Kidney (tissue), 14 donors: ENCODE results near the gene GINS2. TPM values are rescaled to one million over a fixed set of nuclear protein-coding genes. Genes with fewer than 3 reads are reported as not detected.
A peak's percentile ranks its signal among the peaks of the same experiment; 100 is the strongest.

Experiments used
- DNase-seq, 5 donors: peaks; one replicate each; pipeline ENCODE4 v3.0.0-alpha.2; 2013 to 2020
- FAIRE-seq: peaks from 2 replicates; lab custom pipeline; 2012; peaks lifted over from hg19 to GRCh38; lab: Jason Lieb, UNC
- H3K27ac ChIP-seq, 2 donors: one replicate each; pipeline ENCODE4 v1.7.0; 2013; ENCODE audit warnings: low read depth in 2 of 2, low read length in 2 of 2, inconsistent platforms in 1 of 2
- H3K27me3 ChIP-seq: one replicate; pipeline ENCODE4 v1.7.1; 2013; ENCODE audit warnings: low read length, inconsistent platforms; ENCODE audit not compliant: control insufficient read depth, insufficient read depth
- H3K36me3 ChIP-seq, 3 donors: one replicate each; pipeline versions ENCODE4 v1.7.0 to v1.7.1; 2013; ENCODE audit warnings: low read length in 3 of 3, control low read depth in 1 of 3, inconsistent platforms in 1 of 3; ENCODE audit not compliant: insufficient read depth in 3 of 3, control insufficient read depth in 2 of 3
- H3K4me1 ChIP-seq, 3 donors: one replicate each; pipeline versions ENCODE4 v1.7.0 to v1.7.1; 2013; ENCODE audit warnings: low read length in 3 of 3, inconsistent platforms in 1 of 3, low read depth in 1 of 3; ENCODE audit not compliant: control insufficient read depth in 2 of 3, insufficient read depth in 2 of 3
- H3K4me3 ChIP-seq, 3 donors: one replicate each; pipeline versions ENCODE4 v1.7.0 to v1.8.1; 2013; ENCODE audit warnings: low read length in 3 of 3, control low read depth in 1 of 3, inconsistent platforms in 1 of 3
- H3K9ac ChIP-seq, 3 donors: one replicate each; pipeline versions ENCODE4 v1.7.0 to v1.7.1; 2013; ENCODE audit warnings: low read length in 3 of 3, control low read depth in 1 of 3, inconsistent platforms in 1 of 3
- H3K9me3 ChIP-seq, 3 donors: one replicate each; pipeline versions ENCODE4 v1.7.0 to v1.7.1; 2013; ENCODE audit warnings: low read length in 3 of 3, control low read depth in 1 of 3, inconsistent platforms in 1 of 3; ENCODE audit not compliant: control insufficient read depth in 2 of 3, insufficient read depth in 1 of 3
- CTCF ChIP-seq: IDR thresholded peaks from 3 replicates; pipeline ENCODE4 v1.5.1; 2012; ENCODE audit warnings: mild to moderate bottlenecking, moderate library complexity, borderline replicate concordance; ENCODE audit not compliant: insufficient read depth; ENCODE audit errors: extremely low read depth
- intact Hi-C: fragments of 100-400 bp; cut with DNase I; formaldehyde crosslinking; loops from one replicate; pipeline ENCODE4 v1.11.1; 2022
- polyA plus RNA-seq: library from polyadenylated mRNA; stranded (reverse); fragments of 350-450 nt; fragmentation: Illumina TruSeq; extraction: RNeasy Lipid Tissue Mini Kit (QIAGEN cat#74804); gene quantifications from one replicate; pipeline ENCODE4 v1.2.3, GENCODE V29; 2014; ENCODE audit warnings: low read depth, low replicate concordance; ENCODE audit not compliant: insufficient read depth
- total RNA-seq: library from RNA; stranded (reverse); fragmentation: NEBNext Ultra II Directional; extraction: Animal tissue kit (Norgen Biotek cat#: 25700); gene quantifications from one replicate; pipeline ENCODE4 v1.2.1, GENCODE V29; 2021
- donor health status: control.
- donor health status: control.
- donor health status: control.
- donor health status: control.
- donor health status: control.
- donor health status: DM: yes; HTN: yes; CAD: no.
- donor health status: Normal renal cell carcinoma (clear cell type).

The GINS2 gene
- total and polyA plus RNA-seq, 2 donors from 2014 or later = 0.88 to 0.97 TPM

- intact Hi-C loops = no loop called here
- FAIRE-seq = no peak
- Histone ChIP-seq H3K9ac (no peak overlapping the region), H3K27me3 (no peaks in the 10 kb centered on the region), H3K4me1 (peaks cover 0 to 8% (median 2%) of the 10 kb centered on the region in 3 donors), H3K36me3 (peaks cover 6 to 51% (median 20%) of the 10 kb centered on the region in 3 donors), H3K9me3 (no peaks in the 10 kb centered on the region), H3K4me3 (no peak overlapping the region), H3K27ac (no peak overlapping the region)
- TF ChIP-seq CTCF = no peak
- peak in 2 of 5 donors; percentile 56 to 84 for DNase-seq
Measured at GRCh38 chr16:85673529-85674417, 15.0 kb downstream of the GINS2 start.

- Histone ChIP-seq H3K9ac (no peak overlapping the region), H3K36me3 (peaks cover 2 to 80% (median 40%) of the 10 kb centered on the region in 3 donors), H3K4me3 (no peak overlapping the region), H3K9me3 (no peaks in the 10 kb centered on the region), H3K27ac (no peak overlapping the region), H3K4me1 (peaks cover 0 to 3% (median 0%) of the 10 kb centered on the region in 3 donors), H3K27me3 (no peaks in the 10 kb centered on the region)
- FAIRE-seq (no peak), DNase-seq (peak in 1 of 5 donors; percentile 41)
- TF ChIP-seq CTCF = no peak
- intact Hi-C loops = no loop called here
Measured at GRCh38 chr16:85670840-85671239, 17.9 kb downstream of the GINS2 start.

- intact Hi-C loops = no loop called here
- FAIRE-seq (no peak), DNase-seq (peak in 1 of 5 donors; percentile 41)
- Histone ChIP-seq H3K4me1 (no peaks in the 10 kb centered on the region), H3K4me3 (no peak overlapping the region), H3K36me3 (peaks cover 2 to 83% (median 60%) of the 10 kb centered on the region in 3 donors), H3K9me3 (no peaks in the 10 kb centered on the region), H3K27me3 (no peaks in the 10 kb centered on the region), H3K9ac (no peak overlapping the region), H3K27ac (no peak overlapping the region)
- TF ChIP-seq CTCF = no peak
Measured at GRCh38 chr16:85668676-85669424, 19.9 kb downstream of the GINS2 start.
